VCaP (cell line): Measurements from ENCODE around the gene NEGR1.

Source experiments
- H3K27ac ChIP-seq: fragments of 450-650 bp; 2 replicates; pipeline ENCODE4 v1.5.1; 2017
- TF ChIP-seq, protein P1 (sequence below): fragments of 450-650 bp; conservative IDR thresholded peaks from 2 replicates; pipeline ENCODE4 v1.5.1; 2017; ENCODE audit warnings: mild to moderate bottlenecking, moderate library complexity

NEGR1 gene

GRCh38 chr1:71634159-71634558 lies 648.2 kb downstream of the NEGR1 start:
- TF ChIP-seq, protein P1, sequence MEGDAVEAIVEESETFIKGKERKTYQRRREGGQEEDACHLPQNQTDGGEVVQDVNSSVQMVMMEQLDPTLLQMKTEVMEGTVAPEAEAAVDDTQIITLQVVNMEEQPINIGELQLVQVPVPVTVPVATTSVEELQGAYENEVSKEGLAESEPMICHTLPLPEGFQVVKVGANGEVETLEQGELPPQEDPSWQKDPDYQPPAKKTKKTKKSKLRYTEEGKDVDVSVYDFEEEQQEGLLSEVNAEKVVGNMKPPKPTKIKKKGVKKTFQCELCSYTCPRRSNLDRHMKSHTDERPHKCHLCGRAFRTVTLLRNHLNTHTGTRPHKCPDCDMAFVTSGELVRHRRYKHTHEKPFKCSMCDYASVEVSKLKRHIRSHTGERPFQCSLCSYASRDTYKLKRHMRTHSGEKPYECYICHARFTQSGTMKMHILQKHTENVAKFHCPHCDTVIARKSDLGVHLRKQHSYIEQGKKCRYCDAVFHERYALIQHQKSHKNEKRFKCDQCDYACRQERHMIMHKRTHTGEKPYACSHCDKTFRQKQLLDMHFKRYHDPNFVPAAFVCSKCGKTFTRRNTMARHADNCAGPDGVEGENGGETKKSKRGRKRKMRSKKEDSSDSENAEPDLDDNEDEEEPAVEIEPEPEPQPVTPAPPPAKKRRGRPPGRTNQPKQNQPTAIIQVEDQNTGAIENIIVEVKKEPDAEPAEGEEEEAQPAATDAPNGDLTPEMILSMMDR, result no peak
- H3K27ac ChIP-seq, result no peak overlapping the region

GRCh38 chr1:71630073-71630472 lies 652.3 kb downstream of the NEGR1 start:
- TF ChIP-seq, protein P1, result no peak
- no peak overlapping the region for H3K27ac ChIP-seq

DNA sequence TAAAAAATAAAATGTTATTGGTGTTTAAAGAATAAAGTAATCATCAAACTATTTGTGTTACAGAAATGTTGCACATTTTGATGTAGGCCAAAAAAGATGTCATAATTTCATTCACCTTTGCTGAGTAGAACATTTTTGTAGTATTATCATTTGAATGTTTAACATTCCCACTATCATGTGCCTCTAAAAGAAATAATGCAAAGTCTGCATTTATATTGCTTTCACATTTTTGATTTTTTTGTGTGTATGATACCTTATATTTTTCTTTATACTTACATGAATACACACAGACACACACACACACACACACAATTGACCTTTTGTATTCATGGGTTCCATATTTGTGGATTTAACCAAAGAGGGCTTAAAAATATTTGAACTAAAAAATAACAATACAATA lies 657.3 kb downstream of the NEGR1 start:
- TF ChIP-seq, protein P1, result no peak
- no peak overlapping the region for H3K27ac ChIP-seq

- no peak overlapping the region for H3K27ac ChIP-seq
- TF ChIP-seq, protein P1, result no peak
These were observed 658.5 kb downstream of the NEGR1 start for GRCh38 chr1:71623888-71624287.

- no peak overlapping the region for H3K27ac ChIP-seq
These were observed 660.6 kb downstream of the NEGR1 start for GRCh38 chr1:71621785-71622184.

GRCh38 chr1:71618766-71619530 lies 663.4 kb downstream of the NEGR1 start:
- H3K27ac ChIP-seq, result no peak overlapping the region
- TF ChIP-seq, protein P1, result no peak

More at GRCh38 chr1:71621785-71622184, 660.6 kb downstream of the NEGR1 start:
- TF ChIP-seq, protein P1, result no peak

- H3K27ac ChIP-seq, result no peak overlapping the region
- TF ChIP-seq, protein P1, result no peak
These were observed 664.1 kb downstream of the NEGR1 start for GRCh38 chr1:71618191-71618590.
